HL-60 (cell line): ENCODE results near the gene NPTXR.

Experiments
- DNase-seq, 2 experiments: peaks; one replicate each; pipeline ENCODE4 v3.0.0-alpha.2; 2010 to 2020; ENCODE audit warnings: low read depth in 1 of 2, low spot score in 1 of 2
- H3K27ac ChIP-seq: fragments of 250-450 bp; sonication (Bioruptor Pico); replicated peaks from 2 replicates; pipeline ENCODE4 v1.5.1; 2020; ENCODE audit warnings: mild to moderate bottlenecking, moderate library complexity
- H3K27me3 ChIP-seq: fragments of 250-450 bp; sonication (Bioruptor Pico); 2 replicates; pipeline ENCODE4 v1.5.1; 2021; ENCODE audit warnings: mild to moderate bottlenecking, moderate library complexity; ENCODE audit not compliant: insufficient read depth, poor library complexity, severe bottlenecking
- H3K4me3 ChIP-seq: replicated peaks from 2 replicates; pipeline ENCODE4 v1.5.1; 2011; ENCODE audit warnings: mild to moderate bottlenecking, control low read depth, low read length; ENCODE audit not compliant: insufficient read depth
- GABPA ChIP-seq: IDR thresholded peaks from 2 replicates; pipeline ENCODE4 v1.6.1; 2012; ENCODE audit warnings: low read depth
- POLR2AphosphoS5 ChIP-seq: IDR thresholded peaks from 2 replicates; pipeline ENCODE4 v1.6.1; 2012; ENCODE audit warnings: low read depth
- SPI1 ChIP-seq: IDR thresholded peaks from 2 replicates; pipeline ENCODE4 v1.6.1; 2012; ENCODE audit warnings: low read depth, mild to moderate bottlenecking, borderline replicate concordance
- TF ChIP-seq, protein P1 (sequence below): IDR thresholded peaks from one replicate; pipeline ENCODE4 v1.5.1; 2011; ENCODE audit warnings: low read length, control low read depth, inconsistent platforms; ENCODE audit not compliant: insufficient read depth
- TF ChIP-seq, protein P2 (sequence below): IDR thresholded peaks from 2 replicates; pipeline ENCODE4 v1.6.1; 2012; ENCODE audit warnings: low read depth; ENCODE audit not compliant: insufficient replicate concordance

The NPTXR gene

DNA sequence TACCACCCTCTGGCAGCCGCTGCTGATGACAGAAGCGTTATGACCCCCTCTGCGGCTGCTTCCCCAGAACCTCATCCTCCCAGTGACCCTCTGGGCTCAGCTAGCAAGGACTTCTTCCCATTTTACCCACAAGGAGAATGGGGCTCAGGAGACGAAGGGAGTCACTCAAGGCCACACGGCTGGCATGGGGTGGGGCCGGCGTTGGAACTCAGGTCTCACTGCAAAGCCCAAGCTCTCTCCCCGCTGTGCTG is 71.3 kb downstream of the NPTXR start:
- TF ChIP-seq SPI1 (no peak), POLR2AphosphoS5 (no peak), GABPA (no peak)
- TF ChIP-seq, protein P1, sequence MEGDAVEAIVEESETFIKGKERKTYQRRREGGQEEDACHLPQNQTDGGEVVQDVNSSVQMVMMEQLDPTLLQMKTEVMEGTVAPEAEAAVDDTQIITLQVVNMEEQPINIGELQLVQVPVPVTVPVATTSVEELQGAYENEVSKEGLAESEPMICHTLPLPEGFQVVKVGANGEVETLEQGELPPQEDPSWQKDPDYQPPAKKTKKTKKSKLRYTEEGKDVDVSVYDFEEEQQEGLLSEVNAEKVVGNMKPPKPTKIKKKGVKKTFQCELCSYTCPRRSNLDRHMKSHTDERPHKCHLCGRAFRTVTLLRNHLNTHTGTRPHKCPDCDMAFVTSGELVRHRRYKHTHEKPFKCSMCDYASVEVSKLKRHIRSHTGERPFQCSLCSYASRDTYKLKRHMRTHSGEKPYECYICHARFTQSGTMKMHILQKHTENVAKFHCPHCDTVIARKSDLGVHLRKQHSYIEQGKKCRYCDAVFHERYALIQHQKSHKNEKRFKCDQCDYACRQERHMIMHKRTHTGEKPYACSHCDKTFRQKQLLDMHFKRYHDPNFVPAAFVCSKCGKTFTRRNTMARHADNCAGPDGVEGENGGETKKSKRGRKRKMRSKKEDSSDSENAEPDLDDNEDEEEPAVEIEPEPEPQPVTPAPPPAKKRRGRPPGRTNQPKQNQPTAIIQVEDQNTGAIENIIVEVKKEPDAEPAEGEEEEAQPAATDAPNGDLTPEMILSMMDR = no peak
- DNase-seq = no peak
- Histone ChIP-seq H3K27ac (no peak overlapping the region), H3K27me3 (no peaks in the 10 kb centered on the region), H3K4me3 (no peak overlapping the region)

DNA sequence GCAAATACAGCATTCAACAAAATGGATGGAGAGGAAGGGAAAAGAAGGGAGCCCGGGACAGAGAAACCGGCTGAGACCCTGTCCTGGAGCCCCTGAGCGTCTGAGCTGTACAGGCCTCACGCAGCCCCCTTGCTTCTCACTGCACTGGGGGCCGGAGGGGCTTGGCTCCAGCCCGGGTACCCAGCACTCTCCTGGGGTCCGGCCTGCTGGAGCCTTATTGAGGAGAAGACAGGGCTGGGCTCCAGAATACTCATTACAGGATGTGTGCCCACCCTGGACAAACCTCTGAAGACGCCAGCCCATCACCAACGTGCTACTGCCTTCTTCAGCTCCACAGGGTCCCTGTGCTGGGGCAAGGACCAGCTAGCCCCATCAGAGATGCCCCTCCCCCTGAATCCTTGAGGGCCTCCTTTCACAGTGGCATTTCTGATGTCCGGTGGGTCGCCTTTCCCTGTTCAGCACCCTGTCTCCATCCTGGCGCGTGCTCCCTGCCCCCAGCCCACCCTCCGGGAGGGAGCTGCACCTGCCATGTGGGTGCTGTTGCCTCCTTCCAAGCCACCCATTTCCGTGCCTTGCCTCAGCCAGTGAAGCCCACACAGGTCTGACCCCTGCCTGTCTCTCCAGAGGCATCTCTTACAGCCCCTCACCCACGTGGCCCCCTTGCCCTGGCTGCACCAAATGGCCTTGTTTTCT is 73.4 kb downstream of the NPTXR start:
- no peak overlapping the region for H3K27ac ChIP-seq

More for the DNA sequence above, 73.4 kb downstream of the NPTXR start:
- H3K4me3 ChIP-seq = no peak overlapping the region
- no peak for TF ChIP-seq SPI1
- no peak for TF ChIP-seq GABPA
- TF ChIP-seq, protein P2, sequence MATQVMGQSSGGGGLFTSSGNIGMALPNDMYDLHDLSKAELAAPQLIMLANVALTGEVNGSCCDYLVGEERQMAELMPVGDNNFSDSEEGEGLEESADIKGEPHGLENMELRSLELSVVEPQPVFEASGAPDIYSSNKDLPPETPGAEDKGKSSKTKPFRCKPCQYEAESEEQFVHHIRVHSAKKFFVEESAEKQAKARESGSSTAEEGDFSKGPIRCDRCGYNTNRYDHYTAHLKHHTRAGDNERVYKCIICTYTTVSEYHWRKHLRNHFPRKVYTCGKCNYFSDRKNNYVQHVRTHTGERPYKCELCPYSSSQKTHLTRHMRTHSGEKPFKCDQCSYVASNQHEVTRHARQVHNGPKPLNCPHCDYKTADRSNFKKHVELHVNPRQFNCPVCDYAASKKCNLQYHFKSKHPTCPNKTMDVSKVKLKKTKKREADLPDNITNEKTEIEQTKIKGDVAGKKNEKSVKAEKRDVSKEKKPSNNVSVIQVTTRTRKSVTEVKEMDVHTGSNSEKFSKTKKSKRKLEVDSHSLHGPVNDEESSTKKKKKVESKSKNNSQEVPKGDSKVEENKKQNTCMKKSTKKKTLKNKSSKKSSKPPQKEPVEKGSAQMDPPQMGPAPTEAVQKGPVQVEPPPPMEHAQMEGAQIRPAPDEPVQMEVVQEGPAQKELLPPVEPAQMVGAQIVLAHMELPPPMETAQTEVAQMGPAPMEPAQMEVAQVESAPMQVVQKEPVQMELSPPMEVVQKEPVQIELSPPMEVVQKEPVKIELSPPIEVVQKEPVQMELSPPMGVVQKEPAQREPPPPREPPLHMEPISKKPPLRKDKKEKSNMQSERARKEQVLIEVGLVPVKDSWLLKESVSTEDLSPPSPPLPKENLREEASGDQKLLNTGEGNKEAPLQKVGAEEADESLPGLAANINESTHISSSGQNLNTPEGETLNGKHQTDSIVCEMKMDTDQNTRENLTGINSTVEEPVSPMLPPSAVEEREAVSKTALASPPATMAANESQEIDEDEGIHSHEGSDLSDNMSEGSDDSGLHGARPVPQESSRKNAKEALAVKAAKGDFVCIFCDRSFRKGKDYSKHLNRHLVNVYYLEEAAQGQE = no peak
- TF ChIP-seq, protein P1 = no peak
- no peak for TF ChIP-seq POLR2AphosphoS5
- no peaks in the 10 kb centered on the region for H3K27me3 ChIP-seq
- DNase-seq = no peak
